ENCODE data around the gene CHRM5.
"Not testable (repeated sequence)": the region's sequence is repeated elsewhere in the genome, so short reads cannot be mapped to it uniquely, and the experiment has no call there.

CHRM5 gene

DNA sequence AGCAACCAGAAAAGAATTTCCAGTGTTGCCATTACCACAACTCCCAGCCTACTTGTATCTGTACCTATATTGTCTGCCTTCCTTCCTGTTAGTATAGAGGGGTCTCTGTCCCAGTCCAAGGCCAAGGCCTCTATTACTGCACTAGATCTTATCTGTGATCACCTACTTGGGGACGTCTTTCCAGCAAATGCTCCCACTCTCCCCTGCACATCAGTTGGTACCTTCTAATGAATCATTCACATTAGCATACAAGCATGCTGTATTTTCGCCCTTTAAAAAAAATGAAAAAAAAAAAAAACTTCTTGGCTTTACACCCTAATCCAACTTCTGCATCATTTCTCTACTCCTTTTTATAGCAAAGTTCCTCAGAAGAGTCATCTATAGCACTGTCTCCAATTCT, 75.5 kb downstream of the CHRM5 start:
- DNase-seq = no peak

DNA sequence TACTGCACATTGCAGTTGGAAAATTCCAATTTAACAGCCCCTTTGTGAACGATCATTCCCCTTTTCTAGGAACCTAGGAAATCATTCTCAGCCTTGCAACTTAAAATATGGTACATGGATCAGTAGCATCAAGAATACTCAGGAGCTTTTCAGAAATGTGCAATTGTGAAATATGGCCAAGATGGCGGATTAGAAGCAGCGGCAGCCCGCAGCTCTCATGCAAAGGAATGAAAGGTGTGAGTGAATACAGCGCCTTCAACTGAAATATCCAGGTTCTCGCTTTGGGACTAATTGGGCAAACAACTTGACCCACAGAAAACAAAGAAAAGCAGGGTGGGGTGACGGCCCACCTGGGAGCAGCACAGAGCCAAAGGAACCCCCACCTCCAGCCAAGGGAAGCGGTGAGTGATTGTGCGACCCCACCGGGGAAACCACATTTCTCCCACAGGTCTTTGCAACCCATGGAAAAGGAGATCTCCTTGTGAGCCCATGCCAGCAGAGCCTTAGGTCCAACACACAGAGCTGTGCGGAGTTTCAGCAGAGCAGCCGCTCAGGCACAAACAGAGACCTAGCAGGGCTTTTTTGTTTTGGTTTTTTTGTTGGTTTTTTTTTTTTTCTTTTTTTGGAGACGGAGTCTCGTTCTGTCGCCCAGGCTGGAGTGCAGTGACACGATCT, 78.3 kb downstream of the CHRM5 start:
- no peak for DNase-seq

DNA sequence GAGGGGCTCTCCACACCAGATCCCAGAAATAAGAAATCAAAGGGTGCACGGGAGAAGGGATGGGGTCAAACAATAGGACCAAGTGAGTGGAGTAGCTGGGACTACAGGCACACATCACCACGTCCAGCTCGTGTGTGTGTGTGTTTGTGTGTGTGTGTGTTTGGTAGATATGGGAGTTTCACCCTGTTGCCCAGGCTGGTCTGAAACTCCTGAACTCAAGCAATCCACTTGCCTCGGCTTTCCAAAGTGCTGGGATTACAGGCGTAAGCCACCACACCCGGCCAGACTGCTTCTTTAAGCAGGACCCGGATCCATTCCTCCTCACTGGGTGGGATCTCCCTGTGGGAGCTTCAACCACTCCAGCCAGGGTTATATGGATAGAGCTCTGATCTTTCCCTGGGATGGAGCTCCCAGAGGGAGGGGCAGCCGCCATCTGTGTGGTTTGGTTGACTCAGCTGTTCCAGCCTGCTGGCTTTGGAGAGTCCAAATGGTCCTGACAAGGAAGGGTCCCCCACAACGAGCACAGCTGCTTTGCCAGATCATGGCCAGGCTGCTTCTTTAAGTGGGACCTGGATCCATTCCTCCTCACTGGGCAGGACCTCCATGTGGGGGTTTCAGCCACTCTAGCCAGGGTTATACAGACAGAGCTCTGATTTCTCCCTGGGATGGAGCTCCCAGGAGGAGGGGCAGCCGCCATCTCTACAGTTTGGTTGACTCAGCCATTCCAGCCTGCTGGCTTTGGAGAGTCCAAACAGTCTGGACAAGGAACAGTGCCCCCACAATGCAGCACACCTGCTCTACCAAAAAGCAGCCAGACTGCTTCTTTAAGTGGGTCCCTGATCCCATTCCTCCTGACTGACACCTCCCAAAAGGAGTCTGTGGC, 79.8 kb downstream of the CHRM5 start:
- no peak for DNase-seq

DNA sequence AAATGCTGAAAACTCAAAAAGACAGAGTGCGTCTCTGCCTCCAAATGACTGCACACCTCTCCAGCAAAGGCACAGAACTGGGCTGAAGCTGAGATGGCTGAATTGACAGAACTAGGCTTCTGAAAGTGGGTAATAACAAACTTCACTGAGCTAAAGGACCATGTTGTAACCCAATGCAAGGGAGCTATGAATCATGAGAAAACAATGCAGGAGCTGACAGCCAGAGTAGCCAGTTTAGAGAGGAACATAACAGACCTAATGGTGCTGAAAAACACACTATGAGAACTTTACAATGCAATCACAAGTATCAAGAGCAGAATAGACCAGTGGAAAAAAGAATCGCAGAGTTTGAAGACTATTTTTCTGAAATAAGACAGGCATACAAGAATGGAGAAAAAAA, 80.8 kb downstream of the CHRM5 start:
- DNase-seq = no peak

DNA sequence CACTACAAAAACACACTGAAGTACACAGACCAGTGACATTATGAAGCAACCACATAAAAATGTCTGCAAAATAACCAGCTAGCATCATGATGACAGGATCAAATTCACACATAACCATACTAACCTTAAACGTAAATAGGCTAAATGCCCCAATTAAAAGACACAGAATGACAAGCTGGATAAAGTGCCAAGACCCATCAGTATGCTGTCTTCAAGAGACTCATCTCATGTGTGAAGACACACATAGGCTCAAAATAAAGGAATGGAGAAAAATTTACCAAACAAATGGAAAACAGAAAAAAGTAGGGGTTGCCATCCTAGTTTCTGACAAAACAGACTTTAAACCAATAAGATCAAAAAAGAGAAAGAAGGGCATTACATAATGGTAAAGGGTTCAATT, 82.1 kb downstream of the CHRM5 start:
- DNase-seq = not testable (repeated sequence)

DNA sequence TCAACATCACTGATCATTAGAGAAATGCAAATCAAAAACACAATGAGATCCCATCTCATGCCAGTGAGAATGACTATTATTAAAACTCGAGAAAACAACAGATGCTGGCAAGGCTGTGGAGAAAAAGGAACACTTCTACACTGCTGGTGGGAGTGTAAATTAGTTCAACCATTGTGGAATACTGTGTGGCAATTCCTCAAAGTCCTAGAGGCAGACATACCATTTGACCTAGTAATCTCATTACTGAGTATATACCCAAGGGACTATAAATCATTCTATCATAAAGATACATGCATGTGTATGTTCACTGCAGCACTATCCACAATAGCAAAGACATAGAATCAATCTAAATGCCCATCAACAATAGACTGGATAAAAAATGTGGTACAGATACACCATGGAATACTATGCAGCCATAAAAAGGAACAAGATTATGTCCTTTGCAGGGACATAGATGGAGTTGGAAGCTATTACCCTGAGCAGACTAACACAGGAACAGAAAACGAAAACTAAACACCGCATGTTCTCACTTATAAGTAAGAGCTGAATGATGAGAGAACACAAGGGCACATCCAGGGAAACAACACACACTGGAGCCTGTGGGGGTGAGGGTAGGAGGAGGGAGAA, 85.9 kb downstream of the CHRM5 start:
- DNase-seq = no peak

DNA sequence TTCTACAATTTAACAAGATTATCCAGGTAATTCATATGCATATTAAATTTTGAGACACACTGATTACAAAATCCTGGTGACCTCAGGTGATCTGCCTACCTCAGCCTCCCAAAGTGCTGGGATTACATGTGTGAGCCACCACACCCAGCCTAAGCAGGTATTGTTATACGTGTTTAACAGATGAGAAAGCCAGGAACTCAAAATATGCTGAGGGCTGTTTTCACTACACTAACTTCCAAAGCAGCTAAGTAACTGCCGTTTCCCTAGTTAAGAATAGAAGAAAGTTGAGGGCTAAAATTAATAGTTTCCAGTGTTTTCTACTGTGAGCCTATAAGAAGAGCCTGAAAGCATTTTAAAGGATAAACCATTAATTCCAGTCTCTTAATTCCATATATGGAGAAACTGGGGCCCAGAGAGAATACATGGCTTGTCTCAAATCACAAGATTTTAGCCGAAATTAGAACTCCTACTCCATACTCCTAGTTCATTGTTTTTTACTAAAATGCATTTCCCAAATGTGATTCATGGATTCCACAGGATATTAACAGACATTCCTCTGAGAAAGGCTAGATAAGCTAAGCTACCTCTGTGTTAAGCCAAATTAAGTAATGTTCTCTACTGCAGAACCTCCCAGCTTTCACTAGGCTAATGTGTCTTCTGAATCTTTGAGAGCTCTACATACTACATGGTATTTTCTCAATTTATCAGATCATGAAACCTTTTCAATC, 87.7 kb downstream of the CHRM5 start:
- DNase-seq = no peak

DNA sequence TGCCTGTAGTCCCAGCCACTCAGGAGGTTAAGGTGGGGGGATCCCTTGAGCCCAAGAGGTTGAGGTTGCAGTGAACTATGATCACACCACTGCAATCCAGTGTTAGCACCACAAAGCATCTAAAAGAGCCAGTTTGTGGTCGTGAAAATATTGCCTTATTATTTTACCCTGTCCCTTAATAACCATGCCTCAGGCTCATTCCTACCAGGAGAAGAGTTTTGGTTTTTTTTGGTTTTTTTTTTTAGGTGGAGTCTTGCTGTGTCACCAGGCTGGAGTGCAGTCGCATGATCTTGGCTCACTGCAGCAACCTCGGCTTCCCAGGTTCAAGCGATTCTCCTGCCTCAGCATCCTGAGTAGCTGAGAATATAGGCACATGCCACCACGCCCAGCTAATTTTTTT, 88.6 kb downstream of the CHRM5 start:
- no peak for DNase-seq

DNA sequence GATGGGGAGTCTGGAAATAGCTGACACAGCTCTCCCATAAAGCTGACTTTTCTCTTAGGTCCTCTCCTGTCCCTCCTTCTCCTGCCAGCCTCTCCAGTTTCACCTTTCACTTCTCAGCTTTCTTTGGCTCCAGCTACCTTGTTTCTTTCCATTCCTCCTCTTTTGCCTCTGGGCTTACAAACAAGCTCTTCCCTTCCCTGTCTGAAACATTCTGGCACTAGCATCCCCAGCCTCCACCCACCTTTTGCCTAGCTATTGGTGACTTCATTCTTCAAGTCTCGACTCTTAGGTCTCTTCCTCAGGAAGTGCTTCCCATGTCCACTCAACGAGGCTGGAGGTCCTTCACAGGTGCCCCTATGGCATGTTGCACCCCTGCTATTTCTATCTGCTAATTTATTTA, 91.2 kb downstream of the CHRM5 start:
- DNase-seq = no peak

DNA sequence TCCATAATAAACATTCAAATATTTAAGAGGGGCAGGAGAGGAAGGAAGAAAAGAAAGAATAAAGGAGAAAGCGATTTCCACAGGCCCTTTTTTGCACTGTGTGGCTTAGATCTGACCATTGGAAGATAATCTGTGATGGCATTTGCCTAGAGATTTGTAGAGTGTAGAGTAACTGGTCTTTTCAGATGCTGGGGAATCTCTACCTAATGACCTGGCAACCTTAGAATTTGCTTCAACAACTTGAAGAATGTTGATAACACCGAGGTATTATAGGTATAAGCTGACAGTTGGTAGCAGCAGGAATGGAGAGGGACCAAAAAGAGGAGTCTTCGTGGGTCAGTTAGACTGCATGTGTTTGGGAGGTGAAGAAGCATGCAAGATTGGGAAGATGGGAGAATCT, 91.6 kb downstream of the CHRM5 start:
- DNase-seq = no peak

DNA sequence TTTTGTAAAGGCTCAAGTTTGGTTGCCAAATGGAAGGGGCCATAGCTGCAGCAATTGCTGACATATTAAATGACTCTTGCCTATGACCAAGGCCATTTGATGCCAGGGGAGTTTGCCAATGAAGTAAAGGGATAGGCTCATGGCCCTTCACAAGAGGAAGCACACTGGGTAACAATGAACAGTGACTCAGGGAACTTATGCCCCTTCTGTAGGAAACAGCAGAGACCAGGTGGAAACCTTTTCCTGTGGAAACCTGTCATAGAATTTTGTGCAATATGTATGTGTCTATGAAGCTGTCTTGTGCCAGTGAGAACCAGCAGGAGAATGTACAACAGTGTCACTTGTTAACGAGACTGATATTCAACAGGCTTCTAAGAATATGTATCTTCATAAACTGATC, 96.1 kb downstream of the CHRM5 start:
- DNase-seq = no peak

DNA sequence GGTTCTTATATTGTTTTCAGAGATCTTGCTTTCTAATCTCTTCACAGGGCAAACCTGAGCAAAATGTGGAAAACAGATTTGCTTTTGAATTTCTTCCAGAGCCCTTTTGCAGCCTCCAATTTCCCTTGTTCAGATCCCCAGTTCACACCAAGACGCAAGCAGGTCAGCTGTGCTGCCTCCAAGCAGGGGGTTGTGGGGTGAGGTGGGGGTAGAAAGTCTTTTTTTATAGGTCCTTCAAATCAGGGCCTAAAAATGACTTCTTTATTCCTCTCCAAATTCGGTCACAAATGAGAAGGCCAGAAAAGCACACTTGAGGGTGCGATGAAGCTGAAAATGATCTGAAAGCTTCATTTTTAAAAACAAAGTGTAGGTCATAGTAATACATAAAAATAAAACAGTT, 97.0 kb downstream of the CHRM5 start:
- no peak for DNase-seq

DNA sequence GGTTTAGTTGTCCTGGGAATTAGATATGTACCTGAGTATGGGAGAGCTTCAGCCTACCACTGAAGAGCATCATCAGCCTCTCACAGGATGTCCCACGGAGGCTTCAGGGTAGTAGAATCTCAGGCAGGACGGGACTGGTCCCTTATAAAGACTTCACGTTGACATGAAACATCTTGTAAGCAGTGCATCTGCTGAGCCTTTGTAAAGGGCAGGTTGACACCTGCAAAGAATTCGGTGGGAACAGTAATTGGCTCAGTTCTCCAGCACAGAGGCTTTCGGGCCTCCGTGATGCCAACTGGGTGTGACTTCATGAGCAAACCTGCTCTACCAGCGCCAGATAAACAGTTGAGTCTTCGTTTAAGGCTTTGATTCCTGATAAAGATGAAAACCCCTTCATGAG, 97.6 kb downstream of the CHRM5 start:
- no peak for DNase-seq

DNA sequence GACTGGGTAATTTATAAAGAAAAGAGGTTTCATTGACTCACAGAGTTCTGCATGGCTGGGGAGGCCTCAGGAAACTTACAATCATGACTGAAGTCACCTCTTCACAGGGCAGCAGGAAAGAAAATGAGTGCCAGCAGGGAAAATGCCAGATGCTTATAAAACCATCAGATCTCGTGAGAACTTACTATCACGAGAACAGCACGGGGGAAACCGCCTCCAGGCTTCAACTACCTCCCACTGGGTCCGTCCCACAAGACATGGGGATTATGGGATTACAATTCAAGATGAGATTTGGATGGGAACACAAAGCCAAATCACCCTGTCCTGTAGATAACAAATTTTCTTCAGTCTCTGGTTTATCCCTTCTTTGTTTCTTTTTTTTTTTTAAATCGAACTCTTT, 101.7 kb downstream of the CHRM5 start:
- no peak for DNase-seq

DNA sequence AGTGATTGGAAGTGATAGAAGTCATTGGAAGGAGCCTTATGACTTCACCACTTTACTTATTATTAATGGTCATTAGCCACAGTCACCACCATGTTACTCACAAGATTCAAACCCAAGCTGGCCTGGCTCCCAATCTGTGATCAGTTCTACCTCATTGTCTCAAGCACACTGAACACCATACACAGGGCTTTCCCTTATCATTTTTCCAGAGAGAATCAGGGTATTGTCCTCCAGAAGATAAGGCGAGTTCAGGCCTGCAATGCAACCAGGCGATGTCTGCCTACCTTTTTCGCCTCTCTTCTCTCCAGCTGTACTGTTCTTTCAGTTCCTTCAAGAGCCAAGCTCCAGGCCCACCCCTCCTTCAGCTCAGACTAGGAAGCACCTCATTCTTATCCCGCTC, 108.5 kb downstream of the CHRM5 start:
- no peak for DNase-seq

DNA sequence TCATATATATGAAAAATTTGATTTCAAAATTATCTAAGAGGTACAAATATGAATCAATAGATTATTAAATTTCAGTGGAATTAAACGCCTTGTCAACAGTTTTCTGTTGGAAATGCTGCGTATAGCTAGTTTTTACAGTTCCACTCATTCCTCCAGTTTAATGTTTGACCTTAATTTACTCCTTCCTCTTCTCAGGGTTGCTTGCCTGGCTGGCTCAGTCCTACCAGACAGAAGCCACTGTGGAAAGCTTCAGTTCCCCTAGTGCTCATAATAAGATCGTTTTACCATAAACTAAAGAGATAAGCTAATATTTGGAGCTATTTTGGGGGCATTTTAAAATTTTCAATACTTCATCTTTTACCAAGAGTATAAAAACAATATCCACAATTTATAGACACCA, 110.6 kb downstream of the CHRM5 start:
- DNase-seq = no peak

DNA sequence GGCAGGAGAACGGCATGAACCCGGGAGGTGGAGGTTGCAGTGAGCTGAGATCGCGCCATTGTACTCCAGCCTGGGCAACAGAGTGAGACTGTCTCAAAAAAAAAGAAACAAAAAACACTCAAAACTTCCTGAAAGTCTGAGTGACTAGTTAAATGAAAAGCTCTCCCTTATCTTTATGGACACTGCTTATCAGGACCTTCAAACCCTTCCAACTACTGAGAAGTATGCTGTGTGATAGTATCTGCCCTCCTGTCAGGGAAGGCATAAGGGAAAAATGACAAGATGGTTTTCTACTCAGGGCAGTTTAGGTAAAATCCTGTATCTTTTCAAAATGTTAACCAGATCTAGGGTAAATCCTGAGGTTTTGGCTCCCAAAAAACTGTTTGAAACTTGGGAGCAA, 111.6 kb downstream of the CHRM5 start:
- DNase-seq = no peak

DNA sequence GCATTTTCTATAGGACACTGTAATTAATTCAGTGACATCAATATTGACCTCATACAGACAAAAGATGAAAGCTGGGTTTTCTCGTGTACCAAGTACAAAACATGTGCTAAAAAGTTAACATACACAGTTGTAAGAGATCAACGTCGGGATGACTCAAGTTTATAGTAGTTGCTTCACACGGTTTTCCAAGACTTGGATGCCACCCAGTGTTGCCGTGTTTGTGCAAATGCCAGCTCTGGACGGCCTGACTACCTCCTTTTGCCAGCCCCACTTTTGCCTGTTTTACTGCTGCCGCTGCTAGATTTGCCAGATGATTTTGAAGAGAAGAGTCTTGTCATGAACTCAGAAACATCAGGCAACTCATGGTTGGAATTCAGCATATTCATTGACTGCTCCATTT, 115.8 kb downstream of the CHRM5 start:
- DNase-seq = no peak

DNA sequence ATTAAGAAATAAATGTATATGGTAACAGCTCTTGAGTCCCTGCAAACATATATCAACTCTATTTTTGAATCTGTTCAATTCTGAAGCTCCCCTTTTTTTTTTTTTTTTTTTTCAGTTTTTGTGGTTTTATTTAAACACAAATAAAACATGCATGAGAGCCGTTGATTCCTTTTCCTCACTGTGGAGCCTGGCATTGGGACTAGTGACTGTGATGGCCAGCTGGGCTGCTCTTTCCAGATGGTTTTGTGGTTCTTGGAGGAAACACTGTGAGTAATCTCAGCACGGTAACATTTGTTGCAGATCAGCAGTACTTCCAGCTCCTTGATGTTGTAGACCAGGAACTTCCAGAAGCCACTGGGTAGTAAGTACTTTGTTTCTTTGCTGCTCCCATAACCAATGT, 117.4 kb downstream of the CHRM5 start:
- DNase-seq = no peak

DNA sequence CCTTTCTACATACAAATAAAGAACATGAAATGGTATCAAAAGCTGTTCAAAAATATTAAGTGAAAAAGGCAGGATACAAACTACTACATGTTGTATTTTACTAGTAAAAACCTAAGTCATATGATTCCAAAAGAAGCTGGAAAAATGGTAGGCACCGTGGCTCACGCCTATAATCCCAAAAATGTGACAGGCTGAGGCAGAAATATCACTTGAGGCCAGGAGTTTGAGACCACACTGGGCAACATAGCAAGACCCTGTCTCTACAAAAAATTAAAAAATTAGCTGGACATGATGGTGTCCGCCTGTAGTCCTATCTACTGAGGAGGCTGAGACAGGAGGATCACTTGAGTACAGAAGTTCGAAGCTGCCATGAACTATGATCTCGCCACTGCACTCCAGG, 131.6 kb downstream of the CHRM5 start:
- no peak for DNase-seq

DNA sequence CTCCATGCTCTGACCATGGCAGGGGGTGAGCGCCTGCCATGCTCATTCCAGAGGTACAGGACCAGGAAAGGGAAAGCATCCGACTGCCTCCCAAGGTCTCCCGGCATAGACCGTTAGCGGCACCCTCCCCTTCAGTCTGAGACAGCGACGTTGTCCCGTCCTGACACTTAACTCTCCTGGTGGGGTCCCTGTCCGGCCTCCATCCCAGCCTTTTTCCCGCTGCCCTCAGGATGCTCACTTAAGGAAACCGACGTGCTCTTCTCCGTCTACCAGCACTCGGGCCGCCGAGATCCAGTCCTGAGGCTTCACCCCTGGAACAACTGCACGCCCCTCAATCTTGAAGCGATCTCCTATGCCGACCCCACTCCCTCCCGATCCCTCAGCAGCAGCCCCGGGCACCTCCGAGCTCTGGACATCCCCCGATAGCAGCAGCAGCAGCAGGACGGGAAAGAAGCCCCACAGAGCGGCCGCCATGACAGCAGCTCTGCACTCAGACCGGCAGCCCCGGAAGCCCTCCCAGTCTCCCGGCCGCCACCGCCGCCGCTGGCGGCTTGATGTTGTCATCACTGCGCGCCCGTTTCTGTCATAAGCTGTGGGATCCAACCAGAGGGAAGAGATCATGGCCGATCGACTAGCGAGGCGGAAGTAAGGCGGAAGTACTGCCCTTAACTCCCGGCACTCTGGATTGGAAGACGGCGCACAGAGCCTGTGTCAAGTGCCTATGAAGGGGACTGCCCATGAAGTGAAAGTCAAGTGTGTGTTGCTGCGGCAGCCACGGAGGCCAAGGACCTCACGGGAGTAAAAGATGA, 133.3 kb downstream of the CHRM5 start, which contains the start of the genes EMC7 and PGBD4:
Gene EMC7 (minus strand): TSS at position 497 of the 809 bp plus-strand sequence. CDS start 23 bp downstream, at position 474.
Gene PGBD4 (plus strand): TSS at position 718 of the 809 bp plus-strand sequence. CDS start 449 bp downstream, outside the sequence.
- DNase-seq = peak; percentile 99
